ENCODE results near the gene GALNT4. TPM values are rescaled to one million over a fixed set of nuclear protein-coding genes. Genes with fewer than 3 reads are reported as not detected.

The GALNT4 gene
- total and polyA plus RNA-seq, 2 of the 13 experiments (the other 11 are each of a cell fraction or from before 2014, with no cell fraction given), result 4.9 to 6.8 TPM

- Histone ChIP-seq H3K27me3 (ENCODE audit: control insufficient read depth in 1 of 2, insufficient read depth in 2 of 2, low read length in 2 of 2) (no peaks in the 10 kb centered on the region), H3K79me2 (ENCODE audit: insufficient read depth, low read length) (no peaks in the 10 kb centered on the region), H4K20me1 (ENCODE audit: insufficient read depth, low read length) (no peaks in the 10 kb centered on the region), H3K4me3 (replicated peaks in 1 of 3; ENCODE audit: insufficient read depth in 1 of 3, low read depth in 2 of 3, low read length in 3 of 3) (no peak overlapping the region), H3K4me1 (ENCODE audit: insufficient read depth, low read length) (peaks cover 17% of the 10 kb centered on the region), H3K27ac (ENCODE audit: extremely low read length, insufficient read depth, low read length) (no peak overlapping the region), H3K9me3 (ENCODE audit: low read length) (no peaks in the 10 kb centered on the region), H2AFZ (ENCODE audit: low read length) (no peak overlapping the region), H3K4me2 (ENCODE audit: low read depth, low read length) (no peak overlapping the region), H3K36me3 (replicated peaks in 1 of 2; ENCODE audit: control insufficient read depth in 1 of 2, insufficient read depth in 2 of 2, low read length in 2 of 2) (peaks cover 1 to 4% of the 10 kb centered on the region in 2 experiments; a peak in 2 of 5 replicates), H3K9ac (ENCODE audit: insufficient read depth, low read depth, low read length) (no peak overlapping the region)
- in situ Hi-C loops (cut with HindIII; ENCODE audit: extremely low pct_ligation_motif_present, low pct_unique_long_range_greater_than_20kb), result no loop called here
- POLR2A ChIA-PET, result no interaction called here
- TF ChIP-seq RFXAP (CRISPR knock-in tag; IDR thresholded peaks at IDR 0.05; ENCODE audit: borderline replicate concordance) (no peak), NR1H2 (CRISPR knock-in tag; IDR thresholded peaks at IDR 0.05; ENCODE audit: borderline replicate concordance, low read depth) (no peak), ZSCAN30 (CRISPR knock-in tag; IDR thresholded peaks at IDR 0.05) (no peak), HHEX (CRISPR knock-in tag; IDR thresholded peaks at IDR 0.05) (no peak), ZNF746 (CRISPR knock-in tag; IDR thresholded peaks at IDR 0.05) (no peak), PHF5A (CRISPR knock-in tag; IDR thresholded peaks at IDR 0.05; ENCODE audit: low read depth, unreplicated experiment) (no peak)
- TF ChIP-seq, protein P1, sequence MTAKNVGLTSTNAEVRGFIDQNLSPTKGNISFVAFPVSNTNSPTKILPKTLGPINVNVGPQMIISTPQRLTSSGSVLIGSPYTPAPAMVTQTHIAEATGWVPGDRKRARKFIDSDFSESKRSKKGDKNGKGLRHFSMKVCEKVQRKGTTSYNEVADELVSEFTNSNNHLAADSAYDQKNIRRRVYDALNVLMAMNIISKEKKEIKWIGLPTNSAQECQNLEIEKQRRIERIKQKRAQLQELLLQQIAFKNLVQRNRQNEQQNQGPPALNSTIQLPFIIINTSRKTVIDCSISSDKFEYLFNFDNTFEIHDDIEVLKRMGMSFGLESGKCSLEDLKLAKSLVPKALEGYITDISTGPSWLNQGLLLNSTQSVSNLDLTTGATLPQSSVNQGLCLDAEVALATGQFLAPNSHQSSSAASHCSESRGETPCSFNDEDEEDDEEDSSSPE (CRISPR knock-in tag; IDR thresholded peaks at IDR 0.05), result no peak
- TF ChIP-seq, protein P2, sequence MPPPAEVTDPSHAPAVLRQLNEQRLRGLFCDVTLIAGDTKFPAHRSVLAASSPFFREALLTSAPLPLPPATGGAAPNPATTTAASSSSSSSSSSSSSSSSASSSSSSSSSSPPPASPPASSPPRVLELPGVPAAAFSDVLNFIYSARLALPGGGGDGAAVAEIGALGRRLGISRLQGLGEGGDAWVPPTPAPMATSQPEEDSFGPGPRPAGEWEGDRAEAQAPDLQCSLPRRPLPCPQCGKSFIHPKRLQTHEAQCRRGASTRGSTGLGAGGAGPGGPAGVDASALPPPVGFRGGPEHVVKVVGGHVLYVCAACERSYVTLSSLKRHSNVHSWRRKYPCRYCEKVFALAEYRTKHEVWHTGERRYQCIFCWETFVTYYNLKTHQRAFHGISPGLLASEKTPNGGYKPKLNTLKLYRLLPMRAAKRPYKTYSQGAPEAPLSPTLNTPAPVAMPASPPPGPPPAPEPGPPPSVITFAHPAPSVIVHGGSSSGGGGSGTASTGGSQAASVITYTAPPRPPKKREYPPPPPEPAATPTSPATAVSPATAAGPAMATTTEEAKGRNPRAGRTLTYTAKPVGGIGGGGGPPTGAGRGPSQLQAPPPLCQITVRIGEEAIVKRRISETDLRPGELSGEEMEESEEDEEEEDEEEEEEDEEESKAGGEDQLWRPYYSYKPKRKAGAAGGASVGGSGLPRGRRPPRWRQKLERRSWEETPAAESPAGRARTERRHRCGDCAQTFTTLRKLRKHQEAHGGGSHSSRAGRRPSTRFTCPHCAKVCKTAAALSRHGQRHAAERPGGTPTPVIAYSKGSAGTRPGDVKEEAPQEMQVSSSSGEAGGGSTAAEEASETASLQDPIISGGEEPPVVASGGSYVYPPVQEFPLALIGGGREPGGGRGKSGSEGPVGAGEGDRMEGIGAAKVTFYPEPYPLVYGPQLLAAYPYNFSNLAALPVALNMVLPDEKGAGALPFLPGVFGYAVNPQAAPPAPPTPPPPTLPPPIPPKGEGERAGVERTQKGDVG (CRISPR knock-in tag; IDR thresholded peaks at IDR 0.05; ENCODE audit: borderline replicate concordance), result no peak
- no peak for DNase-seq (ENCODE audit: low spot score)
- intact Hi-C loops (cut with micrococcal nuclease; ENCODE audit: unreplicated experiment), result no loop called here
- WGBS (ENCODE audit: low lambda C conversion rate), result 95% methylated on average over 7 of the region's 9 CpGs
- no peak for ATAC-seq
- CTCF ChIA-PET (ENCODE audit: low intra/inter-chr PET ratio, low total read pairs), result no interaction called here
- FAIRE-seq, result no peak
- no TSS peak for BruUV-seq (replicated peaks)
These were observed 30.0 kb downstream of the GALNT4 start for GRCh38 chr12:89494411-89495231.
